ENCODE data around the gene NRP2.

The NRP2 gene

DNA sequence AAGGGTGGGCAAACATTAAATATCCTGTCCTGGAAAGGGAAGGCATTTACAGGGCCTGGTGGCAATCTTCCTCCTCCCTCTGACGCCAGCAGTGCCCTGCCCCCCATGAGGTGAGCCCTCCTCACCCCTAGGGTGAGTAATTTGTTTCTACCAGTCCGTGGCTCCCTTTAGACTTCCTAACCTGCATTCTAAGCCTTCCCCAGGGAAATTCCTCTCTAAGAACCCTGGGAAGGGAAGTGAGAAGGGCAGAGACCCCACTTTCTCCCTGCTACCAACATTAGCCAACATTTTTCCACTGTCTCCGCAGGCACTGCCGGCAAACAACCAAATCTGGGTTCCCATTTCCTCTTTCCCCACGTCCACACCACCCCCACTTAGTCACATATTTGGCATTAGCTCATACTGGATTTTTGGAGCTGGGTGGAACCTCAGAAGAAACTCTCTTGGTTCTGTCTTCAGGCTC is 69.3 kb downstream of the NRP2 start:
- Histone ChIP-seq H3K9me2 (replicated peaks; ENCODE audit: low read depth, low read length) (no peaks in the 10 kb centered on the region), H3K79me2 (ENCODE audit: insufficient read depth, low read length) (no peaks in the 10 kb centered on the region), H4K20me1 (ENCODE audit: insufficient read depth, low read length, poor library complexity, severe bottlenecking) (no peaks in the 10 kb centered on the region), H2AFZ (ENCODE audit: low read length) (no peak overlapping the region), H3K9me3 (ENCODE audit: insufficient read depth, low read depth, low read length) (no peaks in the 10 kb centered on the region), H3K4me3 (ENCODE audit: low read length, poor library complexity, severe bottlenecking) (no peak overlapping the region), H3K27me3 (ENCODE audit: insufficient read depth, low read length, poor library complexity, severe bottlenecking) (peaks cover 5% of the 10 kb centered on the region), H3K4me1 (ENCODE audit: insufficient read depth, low read length, poor library complexity, severe bottlenecking) (no peaks in the 10 kb centered on the region), H3K9ac (ENCODE audit: low read depth, low read length, poor library complexity, severe bottlenecking) (no peak overlapping the region), H3K4me2 (ENCODE audit: low read depth, low read length, poor library complexity, severe bottlenecking) (no peak overlapping the region), H3F3A (ENCODE audit: low read depth) (no peaks in the 10 kb centered on the region), H3K36me3 (ENCODE audit: insufficient read depth, low read length) (no peaks in the 10 kb centered on the region)
- no peak for TF ChIP-seq CTCF (conservative IDR thresholded peaks at IDR 0.05; ENCODE audit: low read length)
- TF ChIP-seq EZH2phosphoT487 (IDR thresholded peaks at IDR 0.05; ENCODE audit: borderline replicate concordance) = no peak

DNA sequence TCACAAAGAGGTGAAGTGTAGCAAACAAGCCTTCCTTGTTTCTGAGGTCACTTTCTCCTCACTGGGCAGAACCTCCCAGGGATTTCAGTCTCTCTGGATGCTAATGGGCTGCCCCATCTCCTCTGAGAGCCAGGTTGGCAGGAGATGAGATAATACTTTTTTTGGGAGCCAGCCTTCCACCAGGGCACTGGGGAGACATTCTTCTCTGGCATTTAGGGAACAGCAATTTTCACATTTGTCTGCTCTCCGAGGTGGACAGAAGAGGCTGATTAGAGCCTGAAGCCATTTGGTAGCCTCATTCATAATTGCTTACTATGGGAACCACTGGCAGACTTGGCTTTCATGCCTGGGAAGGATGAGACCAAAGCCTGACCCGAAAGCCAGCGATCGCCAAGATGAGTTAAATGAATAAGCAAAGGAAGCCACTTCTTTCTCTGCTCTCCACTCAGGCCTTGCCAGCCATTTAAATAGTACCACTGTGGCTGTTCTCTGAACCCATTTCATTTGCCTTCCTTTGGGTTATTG is 70.1 kb downstream of the NRP2 start:
- Histone ChIP-seq H3K9ac (ENCODE audit: low read depth, low read length, poor library complexity, severe bottlenecking) (no peak overlapping the region), H3K9me2 (replicated peaks; ENCODE audit: low read depth, low read length) (no peaks in the 10 kb centered on the region), H3K36me3 (ENCODE audit: insufficient read depth, low read length) (no peaks in the 10 kb centered on the region), H3K79me2 (ENCODE audit: insufficient read depth, low read length) (no peaks in the 10 kb centered on the region), H3K9me3 (ENCODE audit: insufficient read depth, low read depth, low read length) (no peaks in the 10 kb centered on the region), H4K20me1 (ENCODE audit: insufficient read depth, low read length, poor library complexity, severe bottlenecking) (no peaks in the 10 kb centered on the region), H2AFZ (ENCODE audit: low read length) (no peak overlapping the region), H3K4me3 (ENCODE audit: low read length, poor library complexity, severe bottlenecking) (no peak overlapping the region), H3K4me2 (ENCODE audit: low read depth, low read length, poor library complexity, severe bottlenecking) (no peak overlapping the region), H3F3A (ENCODE audit: low read depth) (no peaks in the 10 kb centered on the region), H3K27me3 (ENCODE audit: insufficient read depth, low read length, poor library complexity, severe bottlenecking) (peaks cover 5% of the 10 kb centered on the region), H3K4me1 (ENCODE audit: insufficient read depth, low read length, poor library complexity, severe bottlenecking) (no peaks in the 10 kb centered on the region)
- TF ChIP-seq CTCF (conservative IDR thresholded peaks at IDR 0.05; ENCODE audit: low read length) = no peak
- TF ChIP-seq EZH2phosphoT487 (IDR thresholded peaks at IDR 0.05; ENCODE audit: borderline replicate concordance) = no peak

- TF ChIP-seq CTCF (conservative IDR thresholded peaks at IDR 0.05; ENCODE audit: low read length) (no peak), EZH2phosphoT487 (IDR thresholded peaks at IDR 0.05; ENCODE audit: borderline replicate concordance) (no peak)
- H3K4me3 ChIP-seq (ENCODE audit: low read length, poor library complexity, severe bottlenecking) = no peak overlapping the region
- no peaks in the 10 kb centered on the region for H3F3A ChIP-seq (ENCODE audit: low read depth)
- H3K9me3 ChIP-seq (ENCODE audit: insufficient read depth, low read depth, low read length) = no peaks in the 10 kb centered on the region
- no peaks in the 10 kb centered on the region for H4K20me1 ChIP-seq (ENCODE audit: insufficient read depth, low read length, poor library complexity, severe bottlenecking)
- H2AFZ ChIP-seq (ENCODE audit: low read length) = no peak overlapping the region
- H3K79me2 ChIP-seq (ENCODE audit: insufficient read depth, low read length) = no peaks in the 10 kb centered on the region
- no peak overlapping the region for H3K4me2 ChIP-seq (ENCODE audit: low read depth, low read length, poor library complexity, severe bottlenecking)
- no peaks in the 10 kb centered on the region for H3K4me1 ChIP-seq (ENCODE audit: insufficient read depth, low read length, poor library complexity, severe bottlenecking)
- H3K27me3 ChIP-seq (ENCODE audit: insufficient read depth, low read length, poor library complexity, severe bottlenecking) = peaks cover 5% of the 10 kb centered on the region
- H3K9ac ChIP-seq (ENCODE audit: low read depth, low read length, poor library complexity, severe bottlenecking) = no peak overlapping the region
- H3K9me2 ChIP-seq (replicated peaks; ENCODE audit: low read depth, low read length) = no peaks in the 10 kb centered on the region
- H3K36me3 ChIP-seq (ENCODE audit: insufficient read depth, low read length) = no peaks in the 10 kb centered on the region
Observed at GRCh38 chr2:205752924-205753323, 70.6 kb downstream of the NRP2 start.
